Hepatocyte (in vitro differentiated cells): ENCODE measurements around the gene DKK3.

ENCODE experiments used
- CTCF ChIP-seq: fragments of 200-600 bp; sonication (generic); IDR thresholded peaks from 2 replicates; pipeline ENCODE4 v1.5.1; 2016; ENCODE audit warnings: antibody characterized with exemption, mild to moderate bottlenecking; ENCODE audit not compliant: poor library complexity
- EZH2phosphoT487 ChIP-seq: fragments of 200-600 bp; sonication (generic); IDR thresholded peaks from one replicate; pipeline ENCODE4 v1.6.1; 2018; ENCODE audit warnings: antibody characterized with exemption, mild to moderate bottlenecking, low read depth, moderate library complexity; ENCODE audit not compliant: unreplicated experiment, severe bottlenecking

- no peak for TF ChIP-seq CTCF
- no peak for TF ChIP-seq EZH2phosphoT487
Measured at GRCh38 chr11:12051287-12051662, 42.8 kb upstream of the DKK3 start.
